Measurements from ENCODE around the gene TMEM88.

DNA sequence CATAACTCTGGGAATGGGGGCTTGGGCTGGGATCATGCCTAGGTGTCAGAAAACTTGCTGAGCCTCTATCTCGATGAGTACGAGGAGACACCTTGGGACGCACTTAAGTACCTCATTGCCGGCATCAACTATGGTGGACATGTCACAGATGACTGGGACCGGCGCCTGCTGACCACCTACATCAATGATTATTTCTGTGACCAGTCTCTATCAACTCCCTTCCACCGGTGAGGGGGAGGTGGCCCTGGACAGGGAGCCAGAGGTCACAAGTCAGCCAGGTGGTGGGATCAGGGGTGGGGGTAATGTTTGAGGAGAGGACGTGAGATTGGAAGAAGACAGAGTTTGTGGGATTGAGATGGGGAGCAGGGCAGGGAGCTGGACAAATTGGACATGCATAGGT, 24.2 kb upstream of the TMEM88 start:
- TF ChIP-seq CTCF (IDR thresholded peaks at IDR 0.05) (no peak), POLR2A (IDR thresholded peaks at IDR 0.05) (no peak)

Measured in heart left ventricle (tissue), 13 donors.